PFSK-1 (cell line): Measurements from ENCODE around the gene TCF4.

Source experiments
- FOXP2 ChIP-seq: optimal IDR thresholded peaks from 2 replicates; pipeline ENCODE3; 2011; ENCODE audit warnings: borderline replicate concordance, control low read depth, inconsistent platforms; ENCODE audit not compliant: insufficient read depth; ENCODE audit errors: extremely low read length, extremely low read depth
- POLR2AphosphoS5 ChIP-seq: IDR thresholded peaks from 2 replicates; pipeline ENCODE4 v1.6.1; 2012; ENCODE audit warnings: low read depth, mild to moderate bottlenecking, control low read depth, low read length, moderate library complexity
- REST ChIP-seq, 2 experiments: IDR thresholded peaks; 2 replicates each; pipeline versions ENCODE4 v1.6.1 to v1.8.0; 2011 to 2012; ENCODE audit warnings: low read depth in 2 of 2, low read length in 2 of 2, control low read depth in 1 of 2, inconsistent platforms in 1 of 2, mild to moderate bottlenecking in 1 of 2, moderate library complexity in 1 of 2; ENCODE audit not compliant: insufficient read depth in 1 of 2
- SIN3A ChIP-seq: IDR thresholded peaks from 2 replicates; pipeline ENCODE4 v1.6.1; 2012; ENCODE audit warnings: mild to moderate bottlenecking, low read length, moderate library complexity, borderline replicate concordance; ENCODE audit not compliant: insufficient read depth
- TAF1 ChIP-seq: IDR thresholded peaks from 2 replicates; pipeline ENCODE4 v1.6.1; 2012; ENCODE audit warnings: low read length, control low read depth, borderline replicate concordance; ENCODE audit not compliant: insufficient read depth

TCF4 gene

GRCh38 chr18:55407191-55407590, 180.8 kb downstream of the TCF4 start:
- TF ChIP-seq FOXP2, result no peak
- no peak for TF ChIP-seq POLR2AphosphoS5
- TF ChIP-seq SIN3A, result no peak
- TF ChIP-seq TAF1, result no peak
- TF ChIP-seq REST (IDR thresholded peaks at IDR 0.05; ENCODE audit: insufficient read depth in 1 of 2, low read depth in 2 of 2, low read length in 2 of 2), result no peak

DNA sequence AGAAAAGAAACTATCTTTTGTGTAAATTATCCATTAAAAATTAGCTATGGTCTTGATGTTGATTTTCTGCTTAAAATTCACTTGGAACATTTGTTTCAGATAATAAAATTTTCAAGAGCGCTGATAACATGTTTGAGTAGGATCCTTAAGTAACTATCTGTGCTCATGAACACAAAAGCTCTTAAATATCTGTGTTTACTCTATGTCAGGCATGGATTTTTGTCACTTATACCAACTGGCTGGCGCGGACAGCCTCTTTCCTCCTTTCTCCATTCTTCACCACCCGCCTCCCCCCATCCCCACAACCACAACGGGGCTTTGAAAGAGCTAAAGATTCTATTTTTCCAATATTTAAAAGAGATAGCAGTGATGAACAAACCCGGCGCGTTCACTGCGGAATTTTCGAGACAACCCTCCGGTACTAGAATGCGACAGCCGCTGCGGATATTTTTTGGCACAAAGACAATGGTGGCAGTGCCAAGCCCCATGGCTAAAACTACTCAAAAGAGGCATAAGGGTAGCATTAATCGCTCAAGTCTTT, 181.5 kb downstream of the TCF4 start:
- TF ChIP-seq REST (IDR thresholded peaks at IDR 0.05; ENCODE audit: insufficient read depth in 1 of 2, low read depth in 2 of 2, low read length in 2 of 2) (no peak), FOXP2 (no peak), TAF1 (no peak), POLR2AphosphoS5 (no peak), SIN3A (no peak)

DNA sequence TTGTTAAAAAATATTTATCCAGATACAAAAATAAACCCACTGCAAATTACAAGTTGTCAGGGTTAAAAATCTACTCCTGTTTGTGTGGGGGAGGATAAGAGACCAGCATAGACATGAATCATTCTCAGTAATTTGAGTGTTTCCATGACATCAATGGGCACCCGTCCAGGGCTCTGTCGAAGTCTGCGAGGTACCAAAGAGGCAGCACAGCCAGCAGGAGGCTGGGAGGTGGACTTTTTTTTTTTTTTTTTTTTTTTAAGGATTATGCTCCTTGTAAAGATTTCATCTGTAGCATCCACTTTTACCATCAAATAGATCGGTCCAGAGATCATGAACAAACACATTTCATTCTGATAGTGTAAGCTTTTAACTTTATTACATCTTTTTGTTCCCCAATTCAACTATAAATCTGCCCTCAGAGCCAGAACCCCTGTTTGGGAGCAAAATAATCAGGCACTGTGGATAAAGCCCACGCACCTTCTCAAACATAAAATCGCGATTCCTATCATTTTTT, 182.0 kb downstream of the TCF4 start:
- TF ChIP-seq REST (IDR thresholded peaks at IDR 0.05; ENCODE audit: insufficient read depth in 1 of 2, low read depth in 2 of 2, low read length in 2 of 2) (peak in 1 of 2 experiments; percentile 53; a peak in 1 of 4 replicates), TAF1 (peak; percentile 16; the same call in 1 of the 2 replicates), SIN3A (peak; percentile 78; the same call in 1 of the 2 replicates), POLR2AphosphoS5 (peak; percentile 44; the same call in 1 of the 2 replicates), FOXP2 (no peak)

DNA sequence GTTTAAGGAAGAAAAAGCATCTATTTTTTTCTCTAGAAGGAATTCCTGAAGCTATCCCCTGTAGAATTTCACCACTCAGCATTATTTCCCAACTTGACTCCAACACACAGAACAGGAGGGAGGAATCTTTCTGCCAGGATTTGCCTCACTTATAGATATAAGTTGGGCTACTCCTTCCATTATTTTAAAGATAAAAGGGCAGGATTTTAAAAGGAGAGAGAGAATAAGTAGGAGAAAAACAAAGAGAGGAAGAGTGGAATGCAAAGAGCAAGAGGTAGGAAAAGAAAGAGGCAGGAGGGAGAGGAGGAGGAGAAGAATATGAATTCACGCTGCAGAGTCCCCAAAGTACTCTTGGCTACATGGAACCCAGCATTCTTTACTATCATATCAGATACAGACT, 182.5 kb downstream of the TCF4 start:
- TF ChIP-seq FOXP2 (no peak), TAF1 (no peak), SIN3A (no peak), POLR2AphosphoS5 (no peak), REST (IDR thresholded peaks at IDR 0.05; ENCODE audit: insufficient read depth in 1 of 2, low read depth in 2 of 2, low read length in 2 of 2) (no peak)

GRCh38 chr18:55404832-55405465, 183.0 kb downstream of the TCF4 start:
- TF ChIP-seq POLR2AphosphoS5, result no peak
- TF ChIP-seq FOXP2, result no peak
- TF ChIP-seq REST (IDR thresholded peaks at IDR 0.05; ENCODE audit: insufficient read depth in 1 of 2, low read depth in 2 of 2, low read length in 2 of 2), result no peak
- no peak for TF ChIP-seq TAF1
- TF ChIP-seq SIN3A, result no peak
